ENCODE measurements around the gene LOXL4. TPM values are rescaled to one million over a fixed set of nuclear protein-coding genes. Genes with fewer than 3 reads are reported as not detected.

Gene LOXL4
- total and polyA plus RNA-seq, 3 donors from 2014 or later: 14.0 to 38.2 (median 18.9) TPM

DNA sequence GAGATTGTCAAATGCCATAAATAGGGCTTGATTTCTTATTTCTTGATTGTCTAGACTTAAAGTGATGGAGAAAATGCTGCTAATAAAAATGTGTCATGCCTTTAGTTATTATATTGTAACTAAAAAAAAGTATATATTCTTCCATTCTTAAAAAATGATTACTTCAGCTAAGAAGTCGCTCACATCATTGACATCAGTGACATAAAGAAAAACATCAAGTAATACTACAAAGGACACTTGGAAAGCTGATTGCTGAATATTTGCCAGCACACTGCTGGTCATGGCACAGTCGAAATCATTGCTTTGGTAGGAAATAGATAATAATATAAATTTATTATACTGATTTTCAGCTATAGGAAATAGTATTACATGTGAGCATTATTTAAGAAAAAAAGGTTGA lies 62.6 kb downstream of the LOXL4 start:
- no peak for DNase-seq
- H3K9me3 ChIP-seq: no peaks in the 10 kb centered on the region
- no peak overlapping the region for H3K4me3 ChIP-seq
- TF ChIP-seq POLR2A (IDR thresholded peaks at IDR 0.05): no peak
- no peak for TF ChIP-seq CTCF (IDR thresholded peaks at IDR 0.05)
- no peaks in the 10 kb centered on the region for H3K36me3 ChIP-seq (ENCODE audit: low read depth, missing control alignments)
- intact Hi-C loops (cut with DNase I; ENCODE audit: low total_unique reads): no loop called here
- no peaks in the 10 kb centered on the region for H3K27me3 ChIP-seq
- H3K4me1 ChIP-seq: no peaks in the 10 kb centered on the region
- WGBS, 2 donors: 89 to 96% methylated on average over 2 of the region's 2 CpGs
- H3K27ac ChIP-seq: no peak overlapping the region

- H3K27ac ChIP-seq: no peak overlapping the region
Observed at GRCh38 chr10:98202378-98202777, 65.6 kb downstream of the LOXL4 start.

DNA sequence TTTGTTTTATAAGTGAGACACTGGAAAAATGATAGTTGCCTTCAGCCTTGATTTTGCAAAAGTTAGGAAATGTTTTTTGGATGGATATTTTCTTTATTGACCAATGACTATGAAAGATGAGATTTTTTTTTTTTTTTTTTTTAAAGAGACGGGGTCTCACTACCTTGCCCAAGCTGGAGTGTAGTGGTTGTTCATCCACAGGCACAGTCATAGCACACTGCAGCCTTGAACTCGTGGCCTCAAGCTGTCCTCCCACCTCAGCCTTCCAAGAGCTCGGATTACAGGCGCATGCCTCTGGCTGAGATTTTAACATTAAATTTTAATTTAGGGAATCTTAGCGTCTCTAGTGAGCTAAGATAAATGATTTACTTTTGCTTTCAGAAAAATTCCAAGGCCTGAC lies 66.2 kb downstream of the LOXL4 start:
- TF ChIP-seq CTCF (IDR thresholded peaks at IDR 0.05) (no peak), POLR2A (IDR thresholded peaks at IDR 0.05) (no peak)
- Histone ChIP-seq H3K36me3 (ENCODE audit: low read depth, missing control alignments) (no peaks in the 10 kb centered on the region), H3K9me3 (no peaks in the 10 kb centered on the region), H3K27ac (no peak overlapping the region), H3K27me3 (no peaks in the 10 kb centered on the region), H3K4me3 (no peak overlapping the region), H3K4me1 (no peaks in the 10 kb centered on the region)
- intact Hi-C loops (cut with DNase I; ENCODE audit: low total_unique reads): no loop called here
- no peak for DNase-seq
- 74 to 88% methylated on average over 5 of the region's 5 CpGs for WGBS, 2 donors

More at GRCh38 chr10:98202378-98202777, 65.6 kb downstream of the LOXL4 start:
- H3K27me3 ChIP-seq: no peaks in the 10 kb centered on the region
- TF ChIP-seq CTCF (IDR thresholded peaks at IDR 0.05): no peak
- TF ChIP-seq POLR2A (IDR thresholded peaks at IDR 0.05): no peak
- intact Hi-C loops (cut with DNase I; ENCODE audit: low total_unique reads): no loop called here
- DNase-seq: no peak
- 88 to 95% methylated on average over 8 of the region's 8 CpGs for WGBS, 2 donors
- no peaks in the 10 kb centered on the region for H3K4me1 ChIP-seq
- H3K9me3 ChIP-seq: no peaks in the 10 kb centered on the region
- H3K4me3 ChIP-seq: no peak overlapping the region
- no peaks in the 10 kb centered on the region for H3K36me3 ChIP-seq (ENCODE audit: low read depth, missing control alignments)

Other genes starting within 250 kb of the LOXL4 start
- 10 to 100 TPM in 1 of 2 donors, 1 to 10 TPM in 1; 7.5 to 12.2 TPM for gene CRTAC1, start 237.6 kb downstream of the LOXL4 start, total RNA-seq
- gene CRTAC1, start 237.6 kb downstream of the LOXL4 start, polyA plus RNA-seq (ENCODE audit: insufficient read depth, low read depth, low replicate concordance): 11.5 TPM
- gene R3HCC1L, start 133.5 kb downstream of the LOXL4 start, total RNA-seq: 10 to 100 TPM; 38.5 to 39.5 TPM
- gene R3HCC1L, start 133.5 kb downstream of the LOXL4 start, polyA plus RNA-seq (ENCODE audit: insufficient read depth, low read depth, low replicate concordance): 36.9 TPM
- gene PYROXD2, start 147.0 kb upstream of the LOXL4 start, total RNA-seq: 10 to 100 TPM; 10.2 to 20.2 TPM
- 13.0 TPM for gene PYROXD2, start 147.0 kb upstream of the LOXL4 start, polyA plus RNA-seq (ENCODE audit: insufficient read depth, low read depth, low replicate concordance)
- gene HPS1, start 178.7 kb upstream of the LOXL4 start, total RNA-seq: 10 to 100 TPM; 53.6 to 73.4 TPM
- 59.4 TPM for gene HPS1, start 178.7 kb upstream of the LOXL4 start, polyA plus RNA-seq (ENCODE audit: insufficient read depth, low read depth, low replicate concordance)